GM19372 (cell line): Measurements from ENCODE around the gene SSBP3.
"Not testable (repeated sequence)": the region's sequence is repeated elsewhere in the genome, so short reads cannot be mapped to it uniquely, and the experiment has no call there.

Experiments
- ATAC-seq: cut with Tn5 transposase; IDR thresholded peaks from one replicate; pipeline ENCODE4 v1.9.1; 2021; ENCODE audit warnings: mild to moderate bottlenecking, low read depth, moderate library complexity; ENCODE audit not compliant: unreplicated experiment

Gene SSBP3

DNA sequence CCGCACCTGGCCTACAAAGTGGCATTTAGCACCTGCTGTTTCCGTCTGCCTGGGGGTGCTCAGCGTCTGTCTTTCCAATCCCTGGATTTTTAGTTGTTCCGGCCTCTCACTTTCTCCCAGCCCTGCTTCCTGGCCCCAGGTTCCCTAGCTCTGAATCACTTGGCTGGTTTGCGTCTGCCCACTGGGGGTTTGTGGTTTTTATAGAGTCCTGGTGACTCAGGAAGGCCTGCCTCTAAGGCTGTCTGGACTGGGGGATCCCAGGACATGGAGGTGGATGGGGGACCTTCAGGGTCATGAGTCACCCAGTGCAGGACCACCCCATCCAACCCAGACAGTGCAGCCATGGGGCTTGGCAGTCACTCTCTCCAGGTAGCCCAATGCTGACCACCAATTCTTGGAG, 152.7 kb downstream of the SSBP3 start:
- ATAC-seq, result no peak

DNA sequence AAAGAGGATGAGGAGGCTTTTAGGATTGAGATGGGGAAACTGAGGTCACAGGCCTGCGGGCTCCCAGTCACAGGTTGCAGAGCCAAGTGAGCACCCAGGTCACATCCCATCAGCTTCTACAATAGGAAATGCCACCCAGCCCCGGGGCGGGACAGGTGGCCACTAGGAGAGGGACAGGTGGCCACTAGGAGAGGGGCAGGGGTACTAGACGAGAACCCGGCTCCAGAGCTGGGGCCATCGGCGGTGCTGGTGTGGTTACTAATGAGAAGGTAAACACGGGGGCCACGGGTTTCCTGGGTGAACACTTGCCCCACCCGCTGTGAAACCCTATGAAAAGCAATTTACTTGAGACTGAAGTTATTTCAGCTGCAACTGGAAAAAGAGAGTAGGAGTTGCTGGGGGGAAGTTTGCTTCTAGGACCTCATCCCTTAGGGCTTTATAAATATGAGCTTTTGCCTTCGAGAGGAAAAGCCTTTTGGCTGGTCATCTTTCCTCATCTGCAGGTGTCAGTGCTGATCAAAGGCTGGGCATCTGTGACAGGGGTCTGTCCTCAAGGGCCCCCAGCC, 153.7 kb downstream of the SSBP3 start:
- no peak for ATAC-seq

GRCh38 chr1:54250670-54251069, 155.5 kb downstream of the SSBP3 start:
- no peak for ATAC-seq

DNA sequence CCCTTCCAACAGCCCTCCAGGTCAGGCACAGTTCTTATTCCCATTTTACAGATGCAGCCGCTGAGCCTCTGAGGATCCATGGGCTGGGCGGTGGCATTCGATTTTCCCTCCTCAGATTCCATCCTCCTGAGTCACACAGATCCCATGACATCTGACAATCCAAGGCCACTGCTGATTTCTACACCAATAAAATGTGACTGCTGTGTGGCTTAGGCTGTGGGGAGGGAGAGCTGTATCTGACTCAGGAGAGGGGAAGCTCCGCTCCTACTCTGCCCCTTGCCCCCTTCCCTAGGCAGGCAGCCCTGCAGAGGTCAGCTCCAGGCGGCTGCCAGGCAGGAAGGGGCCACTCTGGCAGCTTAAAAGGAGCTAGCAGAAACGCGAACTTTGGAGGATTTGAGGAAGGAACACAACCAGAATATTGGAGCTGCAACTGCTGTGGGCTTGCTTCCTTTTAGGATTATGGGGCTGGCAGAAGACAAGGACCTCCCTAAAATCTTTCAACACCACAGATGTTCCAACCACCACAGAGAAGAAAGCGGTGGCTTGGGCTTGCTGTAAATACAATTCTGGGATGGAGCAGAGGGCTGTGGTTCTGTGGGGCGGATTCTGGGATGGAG, 156.3 kb downstream of the SSBP3 start:
- no peak for ATAC-seq

- ATAC-seq, result no peak
Observed at GRCh38 chr1:54248966-54249365, 157.2 kb downstream of the SSBP3 start.

- no peak for ATAC-seq
Observed at GRCh38 chr1:54247863-54248515, 158.2 kb downstream of the SSBP3 start.

GRCh38 chr1:54246116-54246721, 160.0 kb downstream of the SSBP3 start:
- ATAC-seq, result no peak

DNA sequence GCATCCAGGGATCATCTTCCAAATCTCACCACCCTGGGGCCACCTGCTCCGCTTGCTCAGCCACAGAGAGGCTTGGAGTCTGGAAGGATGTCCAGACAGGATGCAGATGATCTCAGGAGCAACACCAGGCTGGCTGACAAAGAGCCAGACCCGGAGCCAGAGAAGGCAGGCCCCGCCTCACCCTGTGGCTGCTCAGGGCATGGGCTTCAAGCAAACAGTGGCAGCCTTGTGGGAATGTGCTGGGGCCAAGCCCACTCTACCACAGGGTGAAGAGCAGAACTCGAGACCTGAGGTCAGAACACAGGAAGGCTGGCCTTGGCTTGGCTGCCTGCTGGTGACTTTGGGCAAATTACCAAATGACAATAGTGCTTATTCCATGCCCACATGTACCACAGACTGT, 160.7 kb downstream of the SSBP3 start:
- no peak for ATAC-seq

GRCh38 chr1:54244655-54245054, 161.5 kb downstream of the SSBP3 start:
- no peak for ATAC-seq

DNA sequence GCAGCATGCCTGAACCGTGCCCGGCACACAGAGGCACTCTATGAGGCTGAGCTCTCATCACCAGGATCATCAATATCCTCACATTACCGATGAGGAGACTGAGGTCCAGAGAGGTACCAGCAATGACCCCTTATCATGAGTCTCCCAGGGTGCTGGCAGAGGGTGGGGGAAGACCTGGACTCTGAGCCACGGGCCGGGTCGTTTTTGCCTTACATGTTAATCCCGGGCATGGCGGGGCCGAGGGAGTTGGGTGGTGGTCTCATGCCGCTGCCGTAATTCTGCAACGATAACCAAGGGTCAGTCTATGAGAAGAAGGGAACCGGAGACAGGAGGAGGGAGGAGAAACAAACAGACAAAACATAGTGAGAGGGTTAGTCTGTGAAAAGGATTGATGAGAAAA, 163.2 kb downstream of the SSBP3 start:
- no peak for ATAC-seq

- ATAC-seq, result no peak
Observed at GRCh38 chr1:54241364-54241763, 164.8 kb downstream of the SSBP3 start.

- ATAC-seq, result no peak
Observed at GRCh38 chr1:54240741-54241335, 165.4 kb downstream of the SSBP3 start.

DNA sequence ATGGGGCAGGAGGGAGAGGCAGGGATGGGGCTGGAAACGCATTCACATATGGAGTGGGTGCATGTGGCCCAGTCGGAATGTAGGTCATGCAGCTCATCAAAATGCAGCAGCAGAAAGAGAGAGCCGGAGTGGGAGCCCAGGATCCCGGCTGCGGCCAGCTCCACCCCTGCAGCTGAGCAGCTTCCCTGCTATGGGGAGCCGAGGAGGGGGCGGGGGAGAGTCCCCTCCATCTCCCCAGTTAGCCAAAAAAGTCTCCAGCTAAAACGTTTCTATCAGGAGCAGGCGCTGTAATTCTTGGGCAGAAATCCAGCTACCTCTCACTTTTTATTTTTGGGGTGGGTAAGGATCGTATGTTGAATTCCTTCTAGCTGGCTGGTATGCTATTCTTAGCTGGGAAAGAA, 166.6 kb downstream of the SSBP3 start:
- no peak for ATAC-seq

GRCh38 chr1:54239035-54239383, 167.2 kb downstream of the SSBP3 start:
- ATAC-seq, result no peak

- no peak for ATAC-seq
Observed at GRCh38 chr1:54238353-54239034, 167.7 kb downstream of the SSBP3 start.

DNA sequence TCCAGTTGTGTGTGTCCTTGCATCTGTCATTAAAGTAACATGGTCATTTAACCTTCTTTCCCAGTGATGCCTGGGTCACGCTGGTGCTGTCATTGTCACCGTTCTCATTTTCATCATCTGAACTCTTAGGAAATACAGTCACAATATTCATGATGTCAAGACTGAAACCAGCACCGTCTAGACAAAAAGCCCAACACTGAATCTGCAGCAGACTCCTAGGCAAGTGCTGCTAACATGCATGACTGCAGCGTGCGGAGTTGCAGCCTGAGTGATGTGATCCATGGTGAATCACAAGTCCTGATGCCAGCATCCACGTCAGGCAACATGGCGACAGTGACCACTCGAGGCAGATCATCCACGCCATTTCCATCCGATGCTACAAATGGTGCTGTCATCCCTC, 168.6 kb downstream of the SSBP3 start:
- ATAC-seq, result no peak

DNA sequence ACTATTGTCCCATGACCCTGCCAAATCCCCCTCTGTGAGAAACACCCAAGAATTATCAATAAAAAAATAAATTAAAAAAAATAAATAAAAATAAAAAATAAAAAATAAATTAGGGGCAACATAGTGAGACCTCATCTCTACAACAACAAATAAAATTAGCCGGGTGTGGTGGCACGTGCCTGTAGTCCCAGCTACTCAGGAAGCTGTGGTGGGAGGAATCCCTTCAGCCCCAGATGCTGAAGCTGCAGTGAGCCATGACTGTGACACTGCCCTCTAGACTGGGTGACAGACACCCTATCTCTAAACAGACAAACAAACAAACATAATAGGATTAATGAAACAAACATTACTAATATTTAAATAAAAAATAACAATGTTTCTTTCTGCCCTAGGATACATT, 171.9 kb downstream of the SSBP3 start:
- no peak for ATAC-seq

DNA sequence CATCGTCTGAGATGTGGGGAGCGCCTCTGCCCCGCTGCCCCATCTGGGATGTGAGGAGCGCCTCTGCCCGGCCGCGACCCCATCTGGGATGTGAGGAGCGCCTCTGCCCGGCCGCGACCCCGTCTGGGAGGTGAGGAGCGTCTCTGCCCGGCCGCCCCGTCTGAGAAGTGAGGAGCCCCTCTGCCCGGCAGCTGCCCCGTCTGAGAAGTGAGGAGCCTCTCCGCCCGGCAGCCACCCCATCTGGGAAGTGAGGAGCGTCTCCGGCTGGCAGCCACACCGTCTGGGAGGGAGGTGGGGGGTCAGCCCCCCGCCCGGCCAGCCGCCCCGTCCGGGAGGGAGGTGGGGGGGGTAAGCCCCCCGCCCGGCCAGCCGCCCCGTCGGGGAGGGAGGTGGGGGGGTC, 173.0 kb downstream of the SSBP3 start:
- ATAC-seq, result not testable (repeated sequence)

DNA sequence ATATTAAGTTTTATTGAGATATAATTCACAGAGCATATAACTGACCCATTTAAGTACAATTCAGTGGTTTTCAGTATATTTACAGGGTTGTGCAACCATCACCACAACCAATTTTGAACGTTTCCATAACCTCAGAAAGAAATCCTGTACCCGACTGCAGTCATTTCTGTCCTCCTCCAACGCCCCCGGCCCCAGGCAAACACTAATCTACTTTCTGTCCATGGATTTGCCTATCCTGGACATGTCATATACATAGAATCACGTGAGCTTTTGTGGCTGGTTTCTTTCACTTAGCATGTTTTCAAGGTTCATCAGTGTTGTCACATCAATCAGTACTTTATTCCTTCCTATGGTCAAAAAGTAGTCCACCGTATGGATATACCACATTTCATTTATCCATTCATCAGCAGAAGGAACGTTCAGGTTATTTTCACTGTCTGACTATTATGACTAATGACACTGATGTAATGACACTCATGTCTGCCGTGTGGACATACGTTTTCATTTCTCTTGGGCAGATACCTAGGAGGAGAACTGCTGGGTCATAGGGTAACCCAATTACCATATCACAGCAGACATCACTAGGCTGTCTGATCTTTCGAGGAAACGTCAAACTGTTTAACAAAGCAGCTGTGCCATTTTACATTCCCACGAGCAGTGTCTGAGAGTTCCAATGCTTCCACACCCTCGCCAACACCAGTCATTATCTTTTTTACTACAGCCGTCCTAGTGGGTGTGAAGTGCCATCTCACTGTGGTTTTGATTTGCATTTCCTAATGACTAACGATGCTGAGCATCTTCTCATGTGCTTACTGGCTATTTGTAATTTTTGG, 175.5 kb downstream of the SSBP3 start:
- ATAC-seq, result no peak

DNA sequence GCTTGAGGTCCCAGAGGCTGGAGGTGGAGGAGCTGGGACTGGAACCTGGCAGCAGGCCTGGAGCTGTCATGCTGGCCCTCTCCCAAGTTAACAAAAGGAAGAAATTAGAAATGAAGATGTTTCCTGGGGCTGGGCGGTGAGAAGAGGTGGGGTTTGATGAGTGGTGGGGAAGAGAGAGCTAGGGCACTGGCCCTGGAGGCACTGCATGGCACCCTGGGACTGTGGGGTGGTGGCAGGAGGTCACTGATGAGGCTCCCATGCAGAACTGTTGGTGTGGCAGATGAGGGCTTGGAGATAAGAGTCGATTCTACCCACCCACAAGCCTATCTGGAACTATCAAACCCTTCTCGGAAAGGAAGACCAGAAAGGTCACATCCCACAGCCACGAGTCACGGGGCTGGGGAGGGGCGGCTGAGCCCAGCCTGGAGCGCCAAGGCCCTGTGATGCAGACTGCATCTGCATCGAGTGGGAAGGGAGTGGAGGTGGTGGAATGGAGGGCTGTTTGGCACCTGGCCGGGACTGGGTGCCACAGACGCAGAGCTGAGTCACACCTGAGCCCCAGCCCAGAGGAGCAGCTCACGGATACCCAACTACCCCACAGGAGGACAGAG, 176.8 kb downstream of the SSBP3 start:
- no peak for ATAC-seq
